Measurements from ENCODE around the gene LMF1. TPM values are rescaled to one million over a fixed set of nuclear protein-coding genes. Genes with fewer than 3 reads are reported as not detected.

LMF1 gene
- total RNA-seq, 4 donors from 2014 or later: 23.2 to 97.8 (median 89.1) TPM

GRCh38 chr16:937723-938122, 33.1 kb downstream of the LMF1 start:
- Histone ChIP-seq H3K27me3 (no peaks in the 10 kb centered on the region), H3K36me3 (peaks cover 0 to 6% of the 10 kb centered on the region in 2 donors), H3K4me1 (no peaks in the 10 kb centered on the region), H3K27ac (no peak overlapping the region), H3K9me3 (no peaks in the 10 kb centered on the region), H3K4me3 (replicated peaks in 1 of 3) (no peak overlapping the region)
- 92 to 94% methylated on average over 6 of the region's 6 CpGs for WGBS, 2 donors
- no peak for DNase-seq
- TF ChIP-seq, protein P1, sequence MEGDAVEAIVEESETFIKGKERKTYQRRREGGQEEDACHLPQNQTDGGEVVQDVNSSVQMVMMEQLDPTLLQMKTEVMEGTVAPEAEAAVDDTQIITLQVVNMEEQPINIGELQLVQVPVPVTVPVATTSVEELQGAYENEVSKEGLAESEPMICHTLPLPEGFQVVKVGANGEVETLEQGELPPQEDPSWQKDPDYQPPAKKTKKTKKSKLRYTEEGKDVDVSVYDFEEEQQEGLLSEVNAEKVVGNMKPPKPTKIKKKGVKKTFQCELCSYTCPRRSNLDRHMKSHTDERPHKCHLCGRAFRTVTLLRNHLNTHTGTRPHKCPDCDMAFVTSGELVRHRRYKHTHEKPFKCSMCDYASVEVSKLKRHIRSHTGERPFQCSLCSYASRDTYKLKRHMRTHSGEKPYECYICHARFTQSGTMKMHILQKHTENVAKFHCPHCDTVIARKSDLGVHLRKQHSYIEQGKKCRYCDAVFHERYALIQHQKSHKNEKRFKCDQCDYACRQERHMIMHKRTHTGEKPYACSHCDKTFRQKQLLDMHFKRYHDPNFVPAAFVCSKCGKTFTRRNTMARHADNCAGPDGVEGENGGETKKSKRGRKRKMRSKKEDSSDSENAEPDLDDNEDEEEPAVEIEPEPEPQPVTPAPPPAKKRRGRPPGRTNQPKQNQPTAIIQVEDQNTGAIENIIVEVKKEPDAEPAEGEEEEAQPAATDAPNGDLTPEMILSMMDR (IDR thresholded peaks at IDR 0.05): no peak
- TF ChIP-seq POLR2A (IDR thresholded peaks at IDR 0.05): no peak
- intact Hi-C loops (cut with DNase I): no loop called here

GRCh38 chr16:937311-937710, 33.5 kb downstream of the LMF1 start:
- DNase-seq: no peak
- Histone ChIP-seq H3K4me3 (replicated peaks in 1 of 3) (no peak overlapping the region), H3K27ac (no peak overlapping the region), H3K9me3 (no peaks in the 10 kb centered on the region), H3K36me3 (peaks cover 0 to 6% of the 10 kb centered on the region in 2 donors), H3K27me3 (no peaks in the 10 kb centered on the region), H3K4me1 (no peaks in the 10 kb centered on the region)
- WGBS, 2 donors: 77 to 89% methylated on average over 8 of the region's 8 CpGs
- intact Hi-C loops (cut with DNase I): no loop called here
- no peak for TF ChIP-seq POLR2A (IDR thresholded peaks at IDR 0.05)
- TF ChIP-seq, protein P1 (IDR thresholded peaks at IDR 0.05): no peak

DNA sequence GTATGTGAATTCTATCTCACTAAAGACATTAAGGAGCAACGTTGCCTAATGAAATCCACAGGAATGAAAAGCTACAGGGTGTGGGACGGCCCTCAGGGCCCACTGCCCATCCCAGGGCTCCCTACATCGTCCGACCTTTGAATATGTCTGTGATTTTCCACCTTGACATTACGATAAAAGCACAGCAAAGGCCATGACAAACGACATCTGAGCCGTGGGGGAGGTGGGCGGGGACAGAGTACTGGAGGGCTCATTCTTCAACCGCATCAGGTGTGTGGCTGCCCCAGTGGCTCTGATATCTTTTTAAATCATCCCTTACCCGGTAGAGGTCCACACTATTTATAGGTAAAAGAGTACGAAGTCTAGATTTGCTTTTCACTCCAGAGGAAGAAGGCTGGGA, 35.1 kb downstream of the LMF1 start:
- Histone ChIP-seq H3K4me1 (no peaks in the 10 kb centered on the region), H3K27me3 (no peaks in the 10 kb centered on the region), H3K27ac (no peak overlapping the region), H3K9me3 (no peaks in the 10 kb centered on the region), H3K4me3 (replicated peaks in 1 of 3) (no peak overlapping the region), H3K36me3 (peaks cover 0 to 11% of the 10 kb centered on the region in 2 donors)
- TF ChIP-seq POLR2A (IDR thresholded peaks at IDR 0.05): no peak
- TF ChIP-seq, protein P1 (IDR thresholded peaks at IDR 0.05): no peak
- WGBS, 2 donors: 81 to 82% methylated on average over 11 of the region's 11 CpGs
- intact Hi-C loops (cut with DNase I): no loop called here
- DNase-seq: no peak

- 93 to 94% methylated on average over 10 of the region's 10 CpGs for WGBS, 2 donors
- intact Hi-C loops (cut with DNase I): no loop called here
- no peak overlapping the region for H3K27ac ChIP-seq
- peaks cover 0 to 11% of the 10 kb centered on the region in 2 donors for H3K36me3 ChIP-seq
- no peak overlapping the region for H3K4me3 ChIP-seq (replicated peaks in 1 of 3)
- TF ChIP-seq, protein P1 (IDR thresholded peaks at IDR 0.05): no peak
- TF ChIP-seq POLR2A (IDR thresholded peaks at IDR 0.05): no peak
- no peaks in the 10 kb centered on the region for H3K27me3 ChIP-seq
- H3K9me3 ChIP-seq: no peaks in the 10 kb centered on the region
- DNase-seq: no peak
- H3K4me1 ChIP-seq: no peaks in the 10 kb centered on the region
Observed at GRCh38 chr16:934178-934577, 36.6 kb downstream of the LMF1 start.

- H3K36me3 ChIP-seq: peaks cover 0 to 11% of the 10 kb centered on the region in 2 donors
- intact Hi-C loops (cut with DNase I): no loop called here
- 96 to 100% methylated on average over 1 to 15 of the region's 15 CpGs for WGBS, 2 donors
Observed at GRCh38 chr16:933581-933980, 37.2 kb downstream of the LMF1 start.

More at GRCh38 chr16:933581-933980, 37.2 kb downstream of the LMF1 start:
- H3K9me3 ChIP-seq: no peaks in the 10 kb centered on the region
- TF ChIP-seq POLR2A (IDR thresholded peaks at IDR 0.05): no peak
- TF ChIP-seq, protein P1 (IDR thresholded peaks at IDR 0.05): no peak
- H3K4me3 ChIP-seq (replicated peaks in 1 of 3): no peak overlapping the region
- DNase-seq: no peak
- no peaks in the 10 kb centered on the region for H3K27me3 ChIP-seq
- H3K4me1 ChIP-seq: no peaks in the 10 kb centered on the region
- H3K27ac ChIP-seq: no peak overlapping the region
